RWPE2 (cell line): ENCODE results near the gene DNASE1.
A peak's percentile ranks its signal among the peaks of the same experiment; 100 is the strongest.

Experiments
- ATAC-seq: fragments of 200-7000 bp; cut with Tn5 transposase; 3 replicates; pipeline ENCODE4 v1.9.1; 2021; ENCODE audit warnings: low read depth
- DNase-seq: peaks from one replicate; pipeline ENCODE4 v3.0.0-alpha.2; 2020; ENCODE audit warnings: low spot score
- H3K27ac ChIP-seq: fragments of 450-650 bp; 2 replicates; pipeline ENCODE4 v1.5.1; 2017; ENCODE audit warnings: mild to moderate bottlenecking; ENCODE audit not compliant: poor library complexity, severe bottlenecking
- H3K27me3 ChIP-seq: fragments of 250-450 bp; sonication (Bioruptor Pico); 2 replicates; pipeline ENCODE4 v1.5.1; 2021; ENCODE audit warnings: mild to moderate bottlenecking, moderate library complexity; ENCODE audit not compliant: insufficient read depth, poor library complexity, severe bottlenecking
- H3K36me3 ChIP-seq: fragments of 250-450 bp; sonication (Bioruptor Pico); 2 replicates; pipeline ENCODE4 v1.5.1; 2020; ENCODE audit warnings: low read depth, mild to moderate bottlenecking, moderate library complexity
- H3K4me1 ChIP-seq: fragments of 250-450 bp; sonication (Bioruptor Pico); 2 replicates; pipeline ENCODE4 v1.5.1; 2021; ENCODE audit warnings: mild to moderate bottlenecking, moderate library complexity; ENCODE audit not compliant: insufficient read depth, poor library complexity, severe bottlenecking
- H3K4me3 ChIP-seq: fragments of 250-450 bp; sonication (Bioruptor Pico); 2 replicates; pipeline ENCODE4 v1.5.1; 2021; ENCODE audit warnings: mild to moderate bottlenecking, moderate library complexity; ENCODE audit not compliant: severe bottlenecking
- H3K9me3 ChIP-seq: fragments of 250-450 bp; sonication (Bioruptor Pico); 2 replicates; pipeline ENCODE4 v1.5.1; 2021; ENCODE audit warnings: mild to moderate bottlenecking, moderate library complexity; ENCODE audit not compliant: severe bottlenecking
- CTCF ChIP-seq: fragments of 450-650 bp; IDR thresholded peaks from one replicate; pipeline ENCODE4 v1.5.1; 2017; ENCODE audit warnings: mild to moderate bottlenecking, moderate library complexity; ENCODE audit not compliant: poor library complexity, severe bottlenecking

DNASE1 gene

GRCh38 chr16:3673201-3673600, 18.7 kb downstream of the DNASE1 start:
- no peaks in the 10 kb centered on the region for H3K9me3 ChIP-seq
- H3K27me3 ChIP-seq = no peaks in the 10 kb centered on the region
- DNase-seq (peak; percentile 57), ATAC-seq (no peak)
- no peak for TF ChIP-seq CTCF
- no peak overlapping the region for H3K4me3 ChIP-seq
- H3K27ac ChIP-seq = no peak overlapping the region
- peaks cover 58% of the 10 kb centered on the region for H3K36me3 ChIP-seq
- no peaks in the 10 kb centered on the region for H3K4me1 ChIP-seq

GRCh38 chr16:3673676-3674377, 19.3 kb downstream of the DNASE1 start:
- H3K27me3 ChIP-seq = no peaks in the 10 kb centered on the region
- H3K4me3 ChIP-seq = no peak overlapping the region
- no peak for DNase-seq
- TF ChIP-seq CTCF = no peak
- no peak for ATAC-seq
- H3K36me3 ChIP-seq = peaks cover 58% of the 10 kb centered on the region
- no peaks in the 10 kb centered on the region for H3K9me3 ChIP-seq
- H3K27ac ChIP-seq = no peak overlapping the region
- H3K4me1 ChIP-seq = no peaks in the 10 kb centered on the region

GRCh38 chr16:3674513-3675295, 20.2 kb downstream of the DNASE1 start:
- Histone ChIP-seq H3K27ac (no peak overlapping the region), H3K9me3 (no peaks in the 10 kb centered on the region), H3K36me3 (peaks cover 60% of the 10 kb centered on the region), H3K4me1 (no peaks in the 10 kb centered on the region), H3K4me3 (no peak overlapping the region), H3K27me3 (no peaks in the 10 kb centered on the region)
- ATAC-seq = no peak
- no peak for DNase-seq
- TF ChIP-seq CTCF = no peak

GRCh38 chr16:3675601-3676130, 21.2 kb downstream of the DNASE1 start:
- Histone ChIP-seq H3K27ac (no peak overlapping the region), H3K4me1 (no peaks in the 10 kb centered on the region), H3K36me3 (peaks cover 65% of the 10 kb centered on the region), H3K4me3 (no peak overlapping the region), H3K27me3 (no peaks in the 10 kb centered on the region), H3K9me3 (no peaks in the 10 kb centered on the region)
- ATAC-seq = no peak
- no peak for DNase-seq
- no peak for TF ChIP-seq CTCF
